DND-41 (cell line): ENCODE data around the gene ST3GAL4.

Experiments used
- EZH2 ChIP-seq: IDR thresholded peaks from 3 replicates; pipeline ENCODE4 v1.6.1; 2012; ENCODE audit warnings: borderline replicate concordance, low read depth, mild to moderate bottlenecking, moderate library complexity, low read length, inconsistent platforms; ENCODE audit not compliant: severe bottlenecking
- TF ChIP-seq, protein P1 (sequence below): IDR thresholded peaks from 2 replicates; pipeline ENCODE4 v1.5.1; 2012; ENCODE audit warnings: borderline replicate concordance, low read length, moderate library complexity, mild to moderate bottlenecking; ENCODE audit not compliant: poor library complexity, severe bottlenecking; ENCODE audit errors: extremely low read depth

DNA sequence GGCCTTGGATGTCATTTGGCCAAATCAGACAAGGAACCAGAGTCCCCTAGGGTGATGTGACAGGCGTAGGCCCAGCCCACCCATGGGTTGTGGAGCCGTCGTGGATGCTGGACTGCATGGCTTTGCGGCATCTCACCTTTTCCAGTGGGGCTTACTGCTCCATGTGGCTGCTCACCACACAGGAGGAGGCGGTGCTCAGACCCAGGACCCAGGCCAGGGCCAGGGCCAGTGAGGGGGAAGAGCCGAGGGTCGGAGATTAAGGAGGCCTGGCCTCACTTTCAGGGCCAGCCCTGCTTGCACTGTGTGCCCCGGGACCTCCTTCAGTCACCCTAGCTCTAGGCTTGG, 105.6 kb downstream of the ST3GAL4 start:
- TF ChIP-seq, protein P1, sequence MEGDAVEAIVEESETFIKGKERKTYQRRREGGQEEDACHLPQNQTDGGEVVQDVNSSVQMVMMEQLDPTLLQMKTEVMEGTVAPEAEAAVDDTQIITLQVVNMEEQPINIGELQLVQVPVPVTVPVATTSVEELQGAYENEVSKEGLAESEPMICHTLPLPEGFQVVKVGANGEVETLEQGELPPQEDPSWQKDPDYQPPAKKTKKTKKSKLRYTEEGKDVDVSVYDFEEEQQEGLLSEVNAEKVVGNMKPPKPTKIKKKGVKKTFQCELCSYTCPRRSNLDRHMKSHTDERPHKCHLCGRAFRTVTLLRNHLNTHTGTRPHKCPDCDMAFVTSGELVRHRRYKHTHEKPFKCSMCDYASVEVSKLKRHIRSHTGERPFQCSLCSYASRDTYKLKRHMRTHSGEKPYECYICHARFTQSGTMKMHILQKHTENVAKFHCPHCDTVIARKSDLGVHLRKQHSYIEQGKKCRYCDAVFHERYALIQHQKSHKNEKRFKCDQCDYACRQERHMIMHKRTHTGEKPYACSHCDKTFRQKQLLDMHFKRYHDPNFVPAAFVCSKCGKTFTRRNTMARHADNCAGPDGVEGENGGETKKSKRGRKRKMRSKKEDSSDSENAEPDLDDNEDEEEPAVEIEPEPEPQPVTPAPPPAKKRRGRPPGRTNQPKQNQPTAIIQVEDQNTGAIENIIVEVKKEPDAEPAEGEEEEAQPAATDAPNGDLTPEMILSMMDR = no peak
- TF ChIP-seq EZH2 = no peak
